ENCODE measurements around the gene GNG8. TPM values are rescaled to one million over a fixed set of nuclear protein-coding genes. Genes with fewer than 3 reads are reported as not detected.

Gene GNG8
- total and polyA plus RNA-seq, 2 donors (not counting 1 experiment from before 2014, with no cell fraction given): 6.7 TPM; not detected in 1

DNA sequence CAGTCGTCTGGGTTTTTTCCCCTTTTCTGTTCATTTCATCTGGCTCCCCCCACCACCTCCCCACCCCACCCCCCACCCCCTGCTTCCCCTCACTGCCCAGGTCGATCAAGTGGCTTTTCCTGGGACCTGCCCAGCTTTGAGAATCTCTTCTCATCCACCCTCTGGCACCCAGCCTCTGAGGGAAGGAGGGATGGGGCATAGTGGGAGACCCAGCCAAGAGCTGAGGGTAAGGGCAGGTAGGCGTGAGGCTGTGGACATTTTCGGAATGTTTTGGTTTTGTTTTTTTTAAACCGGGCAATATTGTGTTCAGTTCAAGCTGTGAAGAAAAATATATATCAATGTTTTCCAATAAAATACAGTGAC lies 25.6 kb downstream of the GNG8 start:
- peaks cover 33% of the 10 kb centered on the region for H3K4me1 Mint-ChIP-seq
- Histone ChIP-seq H4K20me1 (ENCODE audit: control insufficient read depth, insufficient read depth, low read length, poor library complexity, severe bottlenecking) (peaks cover 47% of the 10 kb centered on the region), H3K27ac (ENCODE audit: low read length in 2 of 2) (no peak overlapping the region), H3K4me2 (replicated peaks; ENCODE audit: low read depth, low read length, poor library complexity, severe bottlenecking) (peak overlapping the region; percentile 55), H3K79me2 (ENCODE audit: control insufficient read depth, insufficient read depth, low read length) (no peaks in the 10 kb centered on the region), H3K36me3 (replicated peaks in 1 of 2; ENCODE audit: control extremely low read depth in 1 of 2, control insufficient read depth in 1 of 2, extremely low read depth in 1 of 2, insufficient read depth in 2 of 2, low read length in 1 of 2) (peaks cover 0 to 44% of the 10 kb centered on the region in 2 experiments), H3K27me3 (replicated peaks in 1 of 4; ENCODE audit: control extremely low read depth in 1 of 4, control insufficient read depth in 3 of 4, insufficient read depth in 4 of 4, low read length in 3 of 4) (no peaks in the 10 kb centered on the region), H2AFZ (ENCODE audit: insufficient read depth, low read depth, low read length, poor library complexity, severe bottlenecking) (no peak overlapping the region), H3K9me3 (ENCODE audit: control extremely low read depth in 1 of 3, control insufficient read depth in 2 of 3, insufficient read depth in 1 of 3, low read length in 2 of 3) (peaks cover 0 to 7% (median 0%) of the 10 kb centered on the region in 3 donors), H3K4me1 (ENCODE audit: control insufficient read depth in 2 of 2, insufficient read depth in 2 of 2, low read length in 2 of 2) (peaks cover 26 to 36% of the 10 kb centered on the region in 2 donors), H3K4me3 (ENCODE audit: control extremely low read depth in 1 of 5, extremely low read depth in 1 of 5, insufficient read depth in 1 of 5, low read depth in 2 of 5, low read length in 4 of 5) (no peak overlapping the region), H3K9ac (ENCODE audit: low read length) (no peak overlapping the region)
- intact Hi-C loops (cut with micrococcal nuclease): no loop called here
- WGBS (ENCODE audit: insufficient coverage): no CpG with 5 or more reads among the region's 5 CpGs
- CTCF ChIA-PET: interaction anchor here (1.2 to 16.2 kb wide), 4 partner anchors 8 to 118 kb away, joined by 3 to 447 read pairs (median 48); partner anchors contain the start of genes CALM3 and DACT3
- POLR2A ChIA-PET: interaction anchor here (0.7 to 3.2 kb wide), 3 partner anchors 10 to 211 kb away, joined by 3 to 19 read pairs (median 3); partner anchors contain the start of gene CALM3
- DNase-seq: no peak
- no peaks in the 10 kb centered on the region for H3K27me3 Mint-ChIP-seq
- no peak for TF ChIP-seq EZH2 (IDR thresholded peaks at IDR 0.05; ENCODE audit: borderline replicate concordance, insufficient read depth, low read depth, low read length, poor library complexity, severe bottlenecking)
- TF ChIP-seq, protein P1, sequence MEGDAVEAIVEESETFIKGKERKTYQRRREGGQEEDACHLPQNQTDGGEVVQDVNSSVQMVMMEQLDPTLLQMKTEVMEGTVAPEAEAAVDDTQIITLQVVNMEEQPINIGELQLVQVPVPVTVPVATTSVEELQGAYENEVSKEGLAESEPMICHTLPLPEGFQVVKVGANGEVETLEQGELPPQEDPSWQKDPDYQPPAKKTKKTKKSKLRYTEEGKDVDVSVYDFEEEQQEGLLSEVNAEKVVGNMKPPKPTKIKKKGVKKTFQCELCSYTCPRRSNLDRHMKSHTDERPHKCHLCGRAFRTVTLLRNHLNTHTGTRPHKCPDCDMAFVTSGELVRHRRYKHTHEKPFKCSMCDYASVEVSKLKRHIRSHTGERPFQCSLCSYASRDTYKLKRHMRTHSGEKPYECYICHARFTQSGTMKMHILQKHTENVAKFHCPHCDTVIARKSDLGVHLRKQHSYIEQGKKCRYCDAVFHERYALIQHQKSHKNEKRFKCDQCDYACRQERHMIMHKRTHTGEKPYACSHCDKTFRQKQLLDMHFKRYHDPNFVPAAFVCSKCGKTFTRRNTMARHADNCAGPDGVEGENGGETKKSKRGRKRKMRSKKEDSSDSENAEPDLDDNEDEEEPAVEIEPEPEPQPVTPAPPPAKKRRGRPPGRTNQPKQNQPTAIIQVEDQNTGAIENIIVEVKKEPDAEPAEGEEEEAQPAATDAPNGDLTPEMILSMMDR (IDR thresholded peaks at IDR 0.05): no peak
- no peak overlapping the region for H3K4me3 Mint-ChIP-seq
- ATAC-seq (ENCODE audit: low read depth): no peak
- no peak overlapping the region for H3K27ac Mint-ChIP-seq
- H3K9me3 Mint-ChIP-seq (ENCODE audit: insufficient read depth): no peaks in the 10 kb centered on the region

Measured in B cell (primary cell).